ENCODE measurements around the gene ABCA12. TPM values are rescaled to one million over a fixed set of nuclear protein-coding genes. Genes with fewer than 3 reads are reported as not detected.

The ABCA12 gene
- total RNA-seq, 1 donor from 2014 or later: 17.2 TPM

- H3K4me1 ChIP-seq: no peaks in the 10 kb centered on the region
- no peaks in the 10 kb centered on the region for H3K36me3 ChIP-seq
- H3K4me3 ChIP-seq: no peak overlapping the region
- no peak for DNase-seq (ENCODE audit: extremely low spot score in 2 of 2)
- no peaks in the 10 kb centered on the region for H3K27me3 ChIP-seq
- no peak overlapping the region for H3K27ac ChIP-seq
- no peaks in the 10 kb centered on the region for H3K9me3 ChIP-seq
- TF ChIP-seq CTCF (IDR thresholded peaks at IDR 0.05) (no peak), POLR2A (IDR thresholded peaks at IDR 0.05) (no peak), POLR2AphosphoS5 (IDR thresholded peaks at IDR 0.05; ENCODE audit: insufficient read depth in 1 of 2, low read depth in 1 of 2) (no peak)
- intact Hi-C loops (cut with DNase I): no loop called here
These were observed 55.3 kb downstream of the ABCA12 start for GRCh38 chr2:215083146-215083545.

DNA sequence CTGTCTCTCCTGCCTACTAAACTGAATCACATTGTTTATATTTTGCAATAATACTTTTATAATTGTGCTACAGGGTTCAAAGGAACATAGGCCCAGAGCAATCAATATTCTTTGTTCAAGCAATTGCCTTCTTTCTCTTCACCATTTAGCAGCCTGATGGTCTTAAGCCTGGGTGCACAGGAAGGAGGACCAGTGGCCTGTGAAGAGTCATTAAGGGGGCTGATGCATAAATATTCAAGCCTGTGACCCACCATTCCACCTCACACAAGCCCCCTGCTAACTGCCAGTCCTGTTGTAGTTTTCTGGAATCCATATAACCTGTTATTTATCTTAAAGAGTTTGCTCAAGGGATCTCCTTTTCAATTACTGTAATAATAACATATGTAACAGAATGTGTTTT is 56.0 kb downstream of the ABCA12 start:
- intact Hi-C loops (cut with DNase I): no loop called here
- no peaks in the 10 kb centered on the region for H3K36me3 ChIP-seq
- no peaks in the 10 kb centered on the region for H3K4me1 ChIP-seq
- H3K27ac ChIP-seq: no peak overlapping the region
- no peak for DNase-seq (ENCODE audit: extremely low spot score in 2 of 2)
- TF ChIP-seq POLR2A (IDR thresholded peaks at IDR 0.05) (no peak), POLR2AphosphoS5 (IDR thresholded peaks at IDR 0.05; ENCODE audit: insufficient read depth in 1 of 2, low read depth in 1 of 2) (no peak), CTCF (IDR thresholded peaks at IDR 0.05) (no peak)
- H3K27me3 ChIP-seq: no peaks in the 10 kb centered on the region
- no peaks in the 10 kb centered on the region for H3K9me3 ChIP-seq
- H3K4me3 ChIP-seq: no peak overlapping the region

DNA sequence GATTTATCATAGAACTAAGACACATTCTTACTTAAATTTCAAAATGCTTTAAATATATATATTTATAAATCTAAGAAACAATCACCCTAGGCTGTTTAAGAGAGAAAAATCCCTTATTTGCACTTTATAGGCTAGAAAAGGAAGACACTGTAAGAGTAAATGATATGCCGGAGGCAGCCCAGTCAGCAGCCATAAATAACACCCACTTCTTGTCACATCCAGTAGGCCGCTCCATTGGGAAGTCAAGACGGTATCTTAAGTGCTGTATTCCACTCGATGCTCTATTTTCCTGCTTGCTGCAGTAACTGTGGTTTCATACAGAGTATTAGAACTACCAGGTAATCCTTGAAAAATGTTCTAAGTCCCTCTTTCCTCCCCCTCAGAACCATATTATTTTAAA is 57.9 kb downstream of the ABCA12 start:
- no peak for TF ChIP-seq POLR2AphosphoS5 (IDR thresholded peaks at IDR 0.05; ENCODE audit: insufficient read depth in 1 of 2, low read depth in 1 of 2)
- no peak for TF ChIP-seq CTCF (IDR thresholded peaks at IDR 0.05)
- TF ChIP-seq POLR2A (IDR thresholded peaks at IDR 0.05): no peak
- Histone ChIP-seq H3K9me3 (no peaks in the 10 kb centered on the region), H3K4me1 (no peaks in the 10 kb centered on the region), H3K4me3 (no peak overlapping the region), H3K27me3 (no peaks in the 10 kb centered on the region), H3K27ac (no peak overlapping the region), H3K36me3 (no peaks in the 10 kb centered on the region)
- intact Hi-C loops (cut with DNase I): no loop called here
- DNase-seq (ENCODE audit: extremely low spot score in 2 of 2): no peak

GRCh38 chr2:215071676-215072075 is 66.8 kb downstream of the ABCA12 start:
- Histone ChIP-seq H3K4me1 (no peaks in the 10 kb centered on the region), H3K36me3 (no peaks in the 10 kb centered on the region), H3K27me3 (no peaks in the 10 kb centered on the region), H3K27ac (no peak overlapping the region), H3K4me3 (no peak overlapping the region), H3K9me3 (no peaks in the 10 kb centered on the region)
- no peak for DNase-seq (ENCODE audit: extremely low spot score in 2 of 2)
- TF ChIP-seq POLR2A (IDR thresholded peaks at IDR 0.05) (no peak), CTCF (IDR thresholded peaks at IDR 0.05) (no peak), POLR2AphosphoS5 (IDR thresholded peaks at IDR 0.05; ENCODE audit: insufficient read depth in 1 of 2, low read depth in 1 of 2) (peak in 1 of 2 donors; percentile 71)
- intact Hi-C loops (cut with DNase I): no loop called here

DNA sequence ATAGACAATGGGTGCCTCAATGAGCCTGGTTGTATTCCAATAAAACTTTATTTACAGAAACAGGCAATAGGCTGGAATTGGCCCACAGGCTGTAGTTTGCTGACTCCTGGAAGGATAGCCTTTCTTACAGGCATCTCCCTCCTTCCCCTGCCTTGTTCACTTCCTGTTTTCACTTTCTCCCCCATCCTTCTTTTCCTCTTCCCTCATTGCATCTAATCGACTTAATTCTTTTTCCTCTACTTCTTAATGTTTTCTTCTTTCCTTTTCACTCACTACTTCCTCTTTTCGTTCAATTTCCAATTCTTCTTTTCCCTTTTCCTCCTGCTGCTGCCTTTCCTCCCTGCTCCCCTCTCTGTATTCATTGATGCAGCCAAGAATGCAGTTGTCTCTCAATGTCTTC is 70.0 kb downstream of the ABCA12 start:
- Histone ChIP-seq H3K27ac (no peak overlapping the region), H3K36me3 (no peaks in the 10 kb centered on the region), H3K27me3 (no peaks in the 10 kb centered on the region), H3K4me1 (no peaks in the 10 kb centered on the region), H3K4me3 (no peak overlapping the region), H3K9me3 (no peaks in the 10 kb centered on the region)
- intact Hi-C loops (cut with DNase I): no loop called here
- no peak for TF ChIP-seq POLR2AphosphoS5 (IDR thresholded peaks at IDR 0.05; ENCODE audit: insufficient read depth in 1 of 2, low read depth in 1 of 2)
- TF ChIP-seq POLR2A (IDR thresholded peaks at IDR 0.05): no peak
- TF ChIP-seq CTCF (IDR thresholded peaks at IDR 0.05): no peak
- no peak for DNase-seq (ENCODE audit: extremely low spot score in 2 of 2)

Measured in vagina (tissue), 2 donors.